NT2/D1 (cell line): ENCODE measurements around the gene FTSJ3.

ENCODE experiments used
- YY1 ChIP-seq: IDR thresholded peaks from 2 replicates; pipeline ENCODE4 v1.6.1; 2011; ENCODE audit not compliant: insufficient read length, insufficient read depth
- ZNF274 ChIP-seq: IDR thresholded peaks from 2 replicates; pipeline ENCODE4 v1.6.1; 2011; ENCODE audit warnings: mild to moderate bottlenecking, low read depth, low read length

DNA sequence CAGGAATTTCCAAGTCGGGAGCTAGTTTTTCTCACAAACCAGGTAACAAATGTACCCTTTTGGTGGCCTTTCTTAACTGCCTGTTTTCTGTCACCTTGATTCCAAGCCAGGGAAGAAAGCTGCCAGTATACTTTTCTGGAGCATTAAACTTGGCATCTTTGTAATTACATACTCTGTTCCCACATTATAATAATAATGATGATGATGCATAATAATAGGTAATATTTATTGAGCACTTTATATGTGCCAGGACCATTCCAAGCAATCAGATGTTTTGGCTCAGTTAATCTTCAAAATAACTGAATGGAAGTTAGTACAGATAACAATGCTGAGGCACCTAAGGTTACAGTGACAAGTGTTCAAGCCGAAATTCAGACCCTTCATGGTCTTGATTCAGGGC lies 11.3 kb downstream of the FTSJ3 start:
- TF ChIP-seq ZNF274 (no peak), YY1 (no peak)
